ENCODE results near the gene ENTREP3.
"Not testable (repeated sequence)": the region's sequence is repeated elsewhere in the genome, so short reads cannot be mapped to it uniquely, and the experiment has no call there.

The ENTREP3 gene
- total RNA-seq = 3.2 to 7.3 (median 5.7) reads per million in 4 experiments

GRCh38 chr1:155255243-155256007 is at the start of gene ENTREP3:
TSS of gene ENTREP3 (minus strand) at chr1:155255483. CDS start at chr1:155254877, 606 bp downstream.
- DNase-seq = peak; percentile 66

- no peak for DNase-seq
Observed at GRCh38 chr1:155304558-155305063, 49.3 kb upstream of the ENTREP3 start.

GRCh38 chr1:155301342-155301841 is 46.1 kb upstream of the ENTREP3 start, which contains the start of gene PKLR:
TSS of gene PKLR (minus strand) at chr1:155301438. CDS start at chr1:155301395, 43 bp downstream.
- no peak for DNase-seq

- DNase-seq = no peak
Observed at GRCh38 chr1:155300553-155301329, 45.5 kb upstream of the ENTREP3 start.

GRCh38 chr1:155300024-155300423 is 44.7 kb upstream of the ENTREP3 start:
- DNase-seq = no peak

- DNase-seq = no peak
Observed at GRCh38 chr1:155297384-155297783, 42.1 kb upstream of the ENTREP3 start.

- DNase-seq = no peak
Observed at GRCh38 chr1:155296661-155297060, 41.4 kb upstream of the ENTREP3 start.

- DNase-seq = no peak
Observed at GRCh38 chr1:155295942-155296267, 40.6 kb upstream of the ENTREP3 start.

- DNase-seq = no peak
Observed at GRCh38 chr1:155295183-155295941, 40.1 kb upstream of the ENTREP3 start.

GRCh38 chr1:155294520-155295182 is 39.4 kb upstream of the ENTREP3 start:
- no peak for DNase-seq

- DNase-seq = no peak
Observed at GRCh38 chr1:155293086-155293749, 37.9 kb upstream of the ENTREP3 start.

- not testable (repeated sequence) for DNase-seq
Observed at GRCh38 chr1:155291006-155291405, 35.7 kb upstream of the ENTREP3 start.

- DNase-seq = no peak
Observed at GRCh38 chr1:155287987-155288543, 32.8 kb upstream of the ENTREP3 start.

- DNase-seq = no peak
Observed at GRCh38 chr1:155286544-155286943, 31.3 kb upstream of the ENTREP3 start.

GRCh38 chr1:155285631-155286044 is 30.4 kb upstream of the ENTREP3 start:
- no peak for DNase-seq

GRCh38 chr1:155285063-155285462 is 29.8 kb upstream of the ENTREP3 start:
- no peak for DNase-seq

GRCh38 chr1:155284476-155284875 is 29.2 kb upstream of the ENTREP3 start:
- no peak for DNase-seq

- no peak for DNase-seq
Observed at GRCh38 chr1:155282488-155283091, 27.3 kb upstream of the ENTREP3 start.

- no peak for DNase-seq
Observed at GRCh38 chr1:155279268-155279667, 24.0 kb upstream of the ENTREP3 start.

GRCh38 chr1:155278689-155279160 is 23.4 kb upstream of the ENTREP3 start:
- no peak for DNase-seq
